ENCODE measurements around the gene DGKH. TPM values are rescaled to one million over a fixed set of nuclear protein-coding genes. Genes with fewer than 3 reads are reported as not detected.

DGKH gene
- total RNA-seq, 1 experiment from 2014 or later = 9.3 TPM

DNA sequence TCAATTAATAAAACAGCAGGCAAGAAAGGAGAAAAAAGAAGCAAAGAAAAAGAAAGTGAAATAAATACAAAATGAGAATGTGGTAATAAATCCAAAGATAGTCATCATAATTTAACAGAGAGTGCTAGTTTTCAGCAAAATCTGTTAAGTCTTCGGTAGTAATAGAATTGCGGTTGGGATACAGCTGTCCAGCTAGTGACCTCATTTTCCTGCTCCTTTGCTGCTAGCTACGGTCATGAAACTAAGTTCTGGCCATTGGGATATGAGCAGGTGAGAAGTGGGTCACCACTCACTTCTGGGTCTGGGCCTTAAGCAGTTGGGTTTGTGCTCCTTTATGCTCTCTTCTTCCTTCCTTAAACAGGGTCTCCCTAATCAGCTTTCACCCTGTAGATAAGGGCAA lies 11.7 kb upstream of the DGKH start:
- POLR2A ChIA-PET (ENCODE audit: unreplicated experiment) = no interaction called here
- Histone ChIP-seq H3K79me2 (ENCODE audit: low read depth) (no peaks in the 10 kb centered on the region), H4K20me1 (ENCODE audit: insufficient read depth) (no peaks in the 10 kb centered on the region), H3K4me1 (replicated peaks; ENCODE audit: insufficient read depth) (no peaks in the 10 kb centered on the region; the same call in 1 of the 2 replicates), H3K9me3 (ENCODE audit: insufficient read depth, low read depth) (no peaks in the 10 kb centered on the region), H3F3A (ENCODE audit: insufficient read depth, low read depth) (peaks cover 14% of the 10 kb centered on the region; the same call in 1 of the 2 replicates), H3K9me2 (ENCODE audit: insufficient read depth) (no peaks in the 10 kb centered on the region), H3K27ac (no peak overlapping the region), H3K27me3 (ENCODE audit: insufficient read depth, low read depth) (no peaks in the 10 kb centered on the region), H3K4me3 (no peak overlapping the region), H3K4me2 (no peak overlapping the region), H2AFZ (no peak overlapping the region), H3K36me3 (ENCODE audit: low read depth) (no peaks in the 10 kb centered on the region)
- intact Hi-C loops (cut with micrococcal nuclease; ENCODE audit: unreplicated experiment) = no loop called here
- no peak for TF ChIP-seq EZH2 (IDR thresholded peaks at IDR 0.05; ENCODE audit: low read depth)
- TF ChIP-seq, protein P1, sequence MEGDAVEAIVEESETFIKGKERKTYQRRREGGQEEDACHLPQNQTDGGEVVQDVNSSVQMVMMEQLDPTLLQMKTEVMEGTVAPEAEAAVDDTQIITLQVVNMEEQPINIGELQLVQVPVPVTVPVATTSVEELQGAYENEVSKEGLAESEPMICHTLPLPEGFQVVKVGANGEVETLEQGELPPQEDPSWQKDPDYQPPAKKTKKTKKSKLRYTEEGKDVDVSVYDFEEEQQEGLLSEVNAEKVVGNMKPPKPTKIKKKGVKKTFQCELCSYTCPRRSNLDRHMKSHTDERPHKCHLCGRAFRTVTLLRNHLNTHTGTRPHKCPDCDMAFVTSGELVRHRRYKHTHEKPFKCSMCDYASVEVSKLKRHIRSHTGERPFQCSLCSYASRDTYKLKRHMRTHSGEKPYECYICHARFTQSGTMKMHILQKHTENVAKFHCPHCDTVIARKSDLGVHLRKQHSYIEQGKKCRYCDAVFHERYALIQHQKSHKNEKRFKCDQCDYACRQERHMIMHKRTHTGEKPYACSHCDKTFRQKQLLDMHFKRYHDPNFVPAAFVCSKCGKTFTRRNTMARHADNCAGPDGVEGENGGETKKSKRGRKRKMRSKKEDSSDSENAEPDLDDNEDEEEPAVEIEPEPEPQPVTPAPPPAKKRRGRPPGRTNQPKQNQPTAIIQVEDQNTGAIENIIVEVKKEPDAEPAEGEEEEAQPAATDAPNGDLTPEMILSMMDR (conservative IDR thresholded peaks at IDR 0.05) = no peak
- DNase-seq = no peak
- CTCF ChIA-PET = no interaction called here
- no TSS peak for BruUV-seq (replicated peaks)

DNA sequence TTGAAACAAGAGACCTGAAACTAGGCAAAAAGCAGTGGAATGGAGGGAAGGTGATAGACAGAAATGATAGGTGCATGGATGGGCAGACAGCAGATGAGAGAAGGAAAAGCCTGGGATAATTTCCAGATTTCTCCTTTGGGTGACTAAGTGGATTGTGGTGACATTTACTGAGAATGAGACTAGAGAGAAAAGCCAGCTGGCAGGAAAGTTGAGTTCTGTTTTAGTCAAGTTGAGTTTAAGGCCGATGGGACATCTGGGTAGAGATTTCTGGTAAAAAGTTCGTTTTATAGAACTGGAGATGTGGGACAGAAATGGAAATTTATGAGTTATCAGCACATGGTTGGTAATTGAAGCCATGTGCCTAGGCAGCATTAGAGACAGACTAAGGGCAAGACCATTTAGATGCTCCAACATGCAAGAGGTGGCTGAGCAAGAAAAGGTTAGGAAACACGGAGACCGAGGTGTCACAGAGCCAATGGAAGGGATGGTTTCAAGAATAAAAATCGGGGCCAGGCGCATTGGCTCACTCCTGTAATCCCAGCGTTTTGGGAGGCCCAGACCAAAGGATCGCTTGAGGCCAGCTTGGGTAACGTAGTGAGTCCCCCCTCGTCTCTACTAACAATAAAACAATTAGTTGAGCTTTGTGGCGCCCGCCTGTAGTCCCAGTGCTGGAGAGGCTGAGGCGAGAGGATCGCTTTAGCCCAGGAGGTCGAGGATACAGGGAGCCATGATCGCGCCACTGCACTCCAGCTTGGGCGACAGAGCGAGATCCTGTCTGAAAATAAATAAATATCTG lies 9.6 kb upstream of the DGKH start:
- Histone ChIP-seq H3K27me3 (ENCODE audit: insufficient read depth, low read depth) (no peaks in the 10 kb centered on the region), H3K36me3 (ENCODE audit: low read depth) (no peaks in the 10 kb centered on the region), H3K4me1 (replicated peaks; ENCODE audit: insufficient read depth) (peaks cover 10% of the 10 kb centered on the region), H3K9me3 (ENCODE audit: insufficient read depth, low read depth) (no peaks in the 10 kb centered on the region), H3K4me3 (peak overlapping the region; percentile 61), H3K79me2 (ENCODE audit: low read depth) (peaks cover 9% of the 10 kb centered on the region), H2AFZ (no peak overlapping the region), H3K27ac (no peak overlapping the region), H3K4me2 (peak overlapping the region; percentile 82), H4K20me1 (ENCODE audit: insufficient read depth) (no peaks in the 10 kb centered on the region), H3K9me2 (ENCODE audit: insufficient read depth) (no peaks in the 10 kb centered on the region), H3F3A (ENCODE audit: insufficient read depth, low read depth) (peaks cover 14% of the 10 kb centered on the region)
- intact Hi-C loops (cut with micrococcal nuclease; ENCODE audit: unreplicated experiment) = no loop called here
- CTCF ChIA-PET = no interaction called here
- POLR2A ChIA-PET (ENCODE audit: unreplicated experiment) = no interaction called here
- TF ChIP-seq EZH2 (IDR thresholded peaks at IDR 0.05; ENCODE audit: low read depth) = no peak
- TF ChIP-seq, protein P1 (conservative IDR thresholded peaks at IDR 0.05) = no peak
- no TSS peak for BruUV-seq (replicated peaks)
- DNase-seq = no peak

DNA sequence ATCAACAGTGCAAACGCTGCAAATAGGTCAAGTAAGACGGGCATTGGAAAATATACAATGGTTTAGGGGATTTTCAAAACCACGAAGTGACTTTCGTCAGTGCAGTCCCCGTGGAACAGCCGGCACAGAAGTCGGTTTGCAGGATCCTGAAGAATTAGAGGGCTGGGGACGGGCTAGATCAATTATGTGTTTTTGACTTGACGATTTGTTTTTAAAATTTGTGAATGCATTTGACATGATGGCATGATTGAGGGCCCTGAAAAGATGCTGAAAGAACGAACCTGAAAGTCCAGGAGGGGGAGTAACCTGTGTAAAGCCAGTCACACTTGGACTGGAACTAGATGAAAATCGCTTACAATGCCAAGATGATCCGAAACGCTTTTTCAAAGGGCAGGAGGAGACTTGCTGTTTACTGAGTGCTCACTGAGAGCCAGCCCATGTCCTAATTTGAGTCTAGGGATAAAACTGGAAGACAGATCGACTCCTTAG lies 8.9 kb upstream of the DGKH start:
- POLR2A ChIA-PET (ENCODE audit: unreplicated experiment) = no interaction called here
- CTCF ChIA-PET = no interaction called here
- Histone ChIP-seq H3K4me1 (replicated peaks; ENCODE audit: insufficient read depth) (peaks cover 10% of the 10 kb centered on the region), H3K27ac (peak overlapping the region; percentile 56), H3F3A (ENCODE audit: insufficient read depth, low read depth) (peaks cover 14% of the 10 kb centered on the region), H3K9me2 (ENCODE audit: insufficient read depth) (no peaks in the 10 kb centered on the region), H3K9me3 (ENCODE audit: insufficient read depth, low read depth) (no peaks in the 10 kb centered on the region), H3K4me2 (peak overlapping the region; percentile 82), H3K27me3 (ENCODE audit: insufficient read depth, low read depth) (no peaks in the 10 kb centered on the region), H2AFZ (peak overlapping the region; percentile 92), H3K36me3 (ENCODE audit: low read depth) (no peaks in the 10 kb centered on the region), H4K20me1 (ENCODE audit: insufficient read depth) (no peaks in the 10 kb centered on the region), H3K79me2 (ENCODE audit: low read depth) (peaks cover 9% of the 10 kb centered on the region), H3K4me3 (peak overlapping the region; percentile 61)
- no peak for TF ChIP-seq EZH2 (IDR thresholded peaks at IDR 0.05; ENCODE audit: low read depth)
- TF ChIP-seq, protein P1 (conservative IDR thresholded peaks at IDR 0.05) = no peak
- TSS peak; percentile 75 for BruUV-seq (replicated peaks)
- intact Hi-C loops (cut with micrococcal nuclease; ENCODE audit: unreplicated experiment) = no loop called here
- peak in 1 of 2 experiments; percentile 35 for DNase-seq

Measured in PC-9 (cell line).